ENCODE results near the gene ZNF446. TPM values are rescaled to one million over a fixed set of nuclear protein-coding genes. Genes with fewer than 3 reads are reported as not detected.
"Not testable (repeated sequence)": the region's sequence is repeated elsewhere in the genome, so short reads cannot be mapped to it uniquely, and the experiment has no call there.

Gene ZNF446
- total and polyA plus RNA-seq, 4 donors, result 8.3 to 12.9 (median 11.0) TPM

DNA sequence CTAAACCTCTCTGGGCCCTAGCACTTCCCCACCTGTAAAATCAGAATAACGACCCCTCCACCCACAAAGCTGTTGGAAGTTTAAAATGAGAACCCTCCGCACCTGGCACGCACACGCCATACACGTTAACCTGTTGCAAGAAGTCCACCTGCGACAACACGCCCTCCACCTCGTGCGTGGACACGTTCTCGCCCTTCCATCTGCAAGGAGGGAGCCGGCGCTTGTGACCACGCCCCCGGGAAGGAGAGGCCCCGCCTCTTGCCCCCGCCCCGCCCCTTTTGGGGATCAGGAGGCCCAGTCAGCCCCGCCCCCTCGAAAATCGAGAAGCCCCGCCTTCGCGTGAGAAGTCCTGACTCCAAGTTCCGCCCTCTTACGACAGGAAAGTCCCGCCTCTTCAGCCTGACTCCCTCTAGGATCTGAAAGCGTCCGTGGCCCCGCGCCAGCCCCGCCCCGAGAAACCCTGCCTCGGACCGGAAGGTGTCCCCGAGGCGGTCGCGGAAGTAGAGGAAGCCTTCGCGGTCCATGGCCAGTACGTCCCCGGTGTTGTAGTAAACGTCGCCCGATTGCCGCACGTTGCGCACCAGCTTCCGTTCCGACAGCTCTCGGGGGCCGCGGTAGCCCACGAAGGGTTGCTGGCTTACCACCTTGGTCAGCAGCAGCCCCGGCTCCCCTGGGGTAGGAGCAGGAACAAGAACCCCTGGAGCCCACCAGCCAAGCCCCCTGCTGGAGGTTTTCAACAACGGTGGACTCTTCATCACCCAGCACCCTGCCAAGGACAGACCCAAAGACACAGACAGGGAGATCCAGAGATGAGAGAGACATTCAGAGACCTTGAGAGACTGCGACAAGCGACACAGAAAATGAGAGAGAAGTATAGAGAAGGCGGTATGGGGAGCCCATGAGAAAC lies 23.1 kb downstream of the ZNF446 start:
- ATAC-seq (ENCODE audit: insufficient read depth, low FRiP score) (peak; percentile 95), DNase-seq (peak; percentile 97 to 98 (median 98))
- no peaks in the 10 kb centered on the region for H3K9me3 ChIP-seq (ENCODE audit: control insufficient read depth in 4 of 4, insufficient read depth in 3 of 4, low read length in 3 of 4)
- H3K4me3 ChIP-seq, result peak overlapping the region; percentile 45
- WGBS, 2 donors, result 1% methylated on average over 57 to 60 of the region's 60 CpGs
- H3K36me3 ChIP-seq (ENCODE audit: control insufficient read depth in 4 of 4, insufficient read depth in 4 of 4, low read length in 4 of 4), result no peaks in the 10 kb centered on the region
- TF ChIP-seq, protein P1, sequence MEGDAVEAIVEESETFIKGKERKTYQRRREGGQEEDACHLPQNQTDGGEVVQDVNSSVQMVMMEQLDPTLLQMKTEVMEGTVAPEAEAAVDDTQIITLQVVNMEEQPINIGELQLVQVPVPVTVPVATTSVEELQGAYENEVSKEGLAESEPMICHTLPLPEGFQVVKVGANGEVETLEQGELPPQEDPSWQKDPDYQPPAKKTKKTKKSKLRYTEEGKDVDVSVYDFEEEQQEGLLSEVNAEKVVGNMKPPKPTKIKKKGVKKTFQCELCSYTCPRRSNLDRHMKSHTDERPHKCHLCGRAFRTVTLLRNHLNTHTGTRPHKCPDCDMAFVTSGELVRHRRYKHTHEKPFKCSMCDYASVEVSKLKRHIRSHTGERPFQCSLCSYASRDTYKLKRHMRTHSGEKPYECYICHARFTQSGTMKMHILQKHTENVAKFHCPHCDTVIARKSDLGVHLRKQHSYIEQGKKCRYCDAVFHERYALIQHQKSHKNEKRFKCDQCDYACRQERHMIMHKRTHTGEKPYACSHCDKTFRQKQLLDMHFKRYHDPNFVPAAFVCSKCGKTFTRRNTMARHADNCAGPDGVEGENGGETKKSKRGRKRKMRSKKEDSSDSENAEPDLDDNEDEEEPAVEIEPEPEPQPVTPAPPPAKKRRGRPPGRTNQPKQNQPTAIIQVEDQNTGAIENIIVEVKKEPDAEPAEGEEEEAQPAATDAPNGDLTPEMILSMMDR (IDR thresholded peaks at IDR 0.05; ENCODE audit: control extremely low read depth, extremely low read depth), result no peak
- peaks cover 0 to 16% (median 0%) of the 10 kb centered on the region in 5 donors for H3K4me1 ChIP-seq (ENCODE audit: control insufficient read depth in 5 of 5, insufficient read depth in 5 of 5, low read length in 5 of 5)
- peak overlapping the region; percentile 87 to 91 for H3K27ac ChIP-seq (ENCODE audit: low read depth in 1 of 2, low read length in 1 of 2)
- no peaks in the 10 kb centered on the region for H3K27me3 ChIP-seq (ENCODE audit: control insufficient read depth in 3 of 3, insufficient read depth in 3 of 3, low read length in 2 of 3)
- H3K9ac ChIP-seq (ENCODE audit: insufficient read depth in 1 of 2, low read length in 2 of 2), result no peak overlapping the region

DNA sequence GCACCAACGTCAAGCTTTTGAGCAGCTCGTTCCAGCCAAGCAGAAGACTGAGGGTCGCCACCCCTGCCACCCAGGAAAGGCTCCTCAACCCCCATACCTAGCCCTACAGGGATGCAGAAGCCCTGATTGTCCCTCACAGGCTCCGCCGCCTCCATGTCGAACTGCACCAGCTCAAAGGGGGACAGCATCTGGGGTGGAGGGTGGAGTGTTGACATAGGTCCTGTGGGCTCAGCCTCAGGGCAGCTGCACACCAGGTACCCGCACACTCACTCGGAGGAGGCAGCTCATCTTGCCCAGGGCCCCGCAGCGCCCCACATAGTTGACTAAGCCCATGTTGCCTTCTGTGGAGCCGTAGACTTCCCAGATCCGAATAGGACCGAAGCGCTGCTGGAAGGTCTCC lies 24.1 kb downstream of the ZNF446 start:
- TF ChIP-seq, protein P1 (IDR thresholded peaks at IDR 0.05; ENCODE audit: control extremely low read depth, extremely low read depth), result no peak
- Histone ChIP-seq H3K27ac (ENCODE audit: low read depth in 1 of 2, low read length in 1 of 2) (no peak overlapping the region), H3K4me1 (ENCODE audit: control insufficient read depth in 5 of 5, insufficient read depth in 5 of 5, low read length in 5 of 5) (peaks cover 0 to 16% (median 0%) of the 10 kb centered on the region in 5 donors), H3K4me3 (no peak overlapping the region), H3K9ac (ENCODE audit: insufficient read depth in 1 of 2, low read length in 2 of 2) (no peak overlapping the region), H3K36me3 (ENCODE audit: control insufficient read depth in 4 of 4, insufficient read depth in 4 of 4, low read length in 4 of 4) (no peaks in the 10 kb centered on the region), H3K9me3 (ENCODE audit: control insufficient read depth in 4 of 4, insufficient read depth in 3 of 4, low read length in 3 of 4) (no peaks in the 10 kb centered on the region), H3K27me3 (ENCODE audit: control insufficient read depth in 3 of 3, insufficient read depth in 3 of 3, low read length in 2 of 3) (no peaks in the 10 kb centered on the region)
- no peak for ATAC-seq (ENCODE audit: insufficient read depth, low FRiP score)
- no peak for DNase-seq
- 93 to 97% methylated on average over 14 of the region's 14 CpGs for WGBS, 2 donors

DNA sequence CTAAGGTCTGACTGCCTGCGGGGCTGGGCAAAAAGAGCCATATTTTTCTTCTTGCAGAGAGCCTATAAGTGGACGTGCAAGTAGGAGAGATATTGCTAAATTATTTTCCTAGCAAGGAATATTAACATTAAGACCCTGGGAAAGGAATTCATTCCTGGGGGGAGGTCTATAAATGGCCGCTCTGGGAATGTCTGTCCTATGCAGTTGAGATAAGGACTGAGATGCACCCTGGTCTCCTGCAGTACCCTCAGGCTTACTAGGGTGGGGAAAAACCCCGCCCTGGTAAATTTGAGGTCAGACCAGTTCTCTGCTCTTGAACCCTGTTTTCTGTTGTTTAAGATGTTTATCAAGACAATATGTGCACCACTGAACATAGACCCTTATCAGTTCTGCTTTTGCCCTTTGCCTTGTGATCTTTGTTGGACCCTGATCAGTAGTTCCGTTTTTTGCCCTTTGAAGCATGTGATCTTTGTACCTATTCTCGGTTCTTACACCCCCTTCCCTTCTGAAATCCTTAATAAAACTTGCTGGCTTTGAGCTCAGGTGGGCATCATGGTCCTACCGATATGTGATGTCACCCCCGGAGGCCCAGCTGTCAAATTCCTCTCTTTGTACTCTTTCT lies 31.6 kb downstream of the ZNF446 start:
- H3K4me3 ChIP-seq; ATAC-seq (ENCODE audit: insufficient read depth, low FRiP score); H3K9me3 ChIP-seq (ENCODE audit: control insufficient read depth in 4 of 4, insufficient read depth in 3 of 4, low read length in 3 of 4); H3K36me3 ChIP-seq (ENCODE audit: control insufficient read depth in 4 of 4, insufficient read depth in 4 of 4, low read length in 4 of 4); H3K9ac ChIP-seq (ENCODE audit: insufficient read depth in 1 of 2, low read length in 2 of 2); H3K4me1 ChIP-seq (ENCODE audit: control insufficient read depth in 5 of 5, insufficient read depth in 5 of 5, low read length in 5 of 5); H3K27ac ChIP-seq (ENCODE audit: low read depth in 1 of 2, low read length in 1 of 2); H3K27me3 ChIP-seq (ENCODE audit: control insufficient read depth in 3 of 3, insufficient read depth in 3 of 3, low read length in 2 of 3); DNase-seq: not testable (repeated sequence)
- 76 to 88% methylated on average over 7 of the region's 8 CpGs for WGBS, 2 donors

DNA sequence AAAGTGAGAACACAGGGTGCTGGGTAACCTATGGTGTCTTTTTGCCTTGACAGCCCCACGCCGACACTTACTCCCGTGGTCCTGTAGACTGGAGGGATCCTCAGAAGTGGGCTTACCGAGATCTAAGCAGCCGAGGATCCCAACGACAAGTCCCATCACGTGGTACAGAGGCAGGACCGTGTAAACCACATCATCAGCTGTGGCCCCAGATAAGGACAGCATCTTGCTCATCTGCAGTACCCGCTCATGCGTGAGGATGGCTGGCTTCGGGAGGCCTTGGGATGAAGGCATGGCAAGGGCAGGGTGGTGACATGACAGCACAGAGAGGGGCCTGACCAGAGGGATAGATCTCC lies 33.6 kb downstream of the ZNF446 start:
- Histone ChIP-seq H3K27ac (ENCODE audit: low read depth in 1 of 2, low read length in 1 of 2) (no peak overlapping the region), H3K4me3 (no peak overlapping the region), H3K9me3 (ENCODE audit: control insufficient read depth in 4 of 4, insufficient read depth in 3 of 4, low read length in 3 of 4) (no peaks in the 10 kb centered on the region), H3K4me1 (ENCODE audit: control insufficient read depth in 5 of 5, insufficient read depth in 5 of 5, low read length in 5 of 5) (peaks cover 0 to 8% (median 2%) of the 10 kb centered on the region in 5 donors), H3K9ac (ENCODE audit: insufficient read depth in 1 of 2, low read length in 2 of 2) (no peak overlapping the region), H3K27me3 (ENCODE audit: control insufficient read depth in 3 of 3, insufficient read depth in 3 of 3, low read length in 2 of 3) (no peaks in the 10 kb centered on the region), H3K36me3 (ENCODE audit: control insufficient read depth in 4 of 4, insufficient read depth in 4 of 4, low read length in 4 of 4) (no peaks in the 10 kb centered on the region)
- TF ChIP-seq, protein P1 (IDR thresholded peaks at IDR 0.05; ENCODE audit: control extremely low read depth, extremely low read depth), result no peak
- ATAC-seq (ENCODE audit: insufficient read depth, low FRiP score), result no peak
- 87 to 91% methylated on average over 11 of the region's 11 CpGs for WGBS, 2 donors
- DNase-seq, result no peak
